ENCODE data around the gene KCNA10.
"Not testable (repeated sequence)": the region's sequence is repeated elsewhere in the genome, so short reads cannot be mapped to it uniquely, and the experiment has no call there.

The KCNA10 gene

GRCh38 chr1:110538075-110538474, 19.1 kb upstream of the KCNA10 start:
- in situ Hi-C loops (cut with HindIII; ENCODE audit: low sequenced_read_pairs), result no loop called here

DNA sequence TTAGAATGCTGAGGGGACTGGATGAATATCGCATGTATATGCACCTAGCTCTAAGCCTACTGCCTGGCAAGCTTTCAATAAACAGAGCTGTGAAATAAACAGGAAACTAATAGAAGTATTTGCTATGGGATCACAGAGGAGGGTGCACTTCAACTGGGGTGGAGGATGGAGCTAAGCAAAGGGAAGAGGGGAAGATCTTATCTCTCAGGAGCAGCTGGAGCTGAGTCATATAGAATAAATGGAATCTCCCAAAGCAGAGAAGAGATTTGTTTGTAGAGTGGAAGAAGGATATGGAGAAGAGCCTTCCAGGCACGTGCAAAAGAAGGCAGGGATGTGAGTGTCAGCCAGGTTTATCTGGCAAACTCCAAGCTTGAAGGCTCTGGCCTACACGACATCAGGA, 17.0 kb upstream of the KCNA10 start:
- in situ Hi-C loops (cut with HindIII; ENCODE audit: low sequenced_read_pairs), result no loop called here

DNA sequence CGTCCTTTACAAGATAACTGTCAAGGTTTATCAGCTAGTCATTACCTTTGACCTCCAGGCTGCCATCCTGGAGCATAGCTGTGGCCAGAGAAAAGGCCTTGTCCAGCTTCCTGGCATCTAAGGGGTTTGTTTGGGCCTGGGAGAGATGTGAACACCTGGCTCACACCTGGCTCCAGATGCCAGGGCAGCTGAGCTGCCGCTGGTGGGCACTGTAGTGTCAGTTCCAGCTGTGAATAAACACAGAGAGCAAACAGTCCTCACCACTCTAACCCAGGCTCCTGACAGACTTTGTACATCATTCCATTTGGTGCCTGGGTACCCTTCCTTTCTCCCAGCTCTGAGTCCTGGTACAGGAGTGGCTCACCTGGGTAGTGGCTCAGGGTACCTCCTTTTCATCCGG, 14.3 kb upstream of the KCNA10 start:
- in situ Hi-C loops (cut with HindIII; ENCODE audit: low sequenced_read_pairs), result no loop called here

DNA sequence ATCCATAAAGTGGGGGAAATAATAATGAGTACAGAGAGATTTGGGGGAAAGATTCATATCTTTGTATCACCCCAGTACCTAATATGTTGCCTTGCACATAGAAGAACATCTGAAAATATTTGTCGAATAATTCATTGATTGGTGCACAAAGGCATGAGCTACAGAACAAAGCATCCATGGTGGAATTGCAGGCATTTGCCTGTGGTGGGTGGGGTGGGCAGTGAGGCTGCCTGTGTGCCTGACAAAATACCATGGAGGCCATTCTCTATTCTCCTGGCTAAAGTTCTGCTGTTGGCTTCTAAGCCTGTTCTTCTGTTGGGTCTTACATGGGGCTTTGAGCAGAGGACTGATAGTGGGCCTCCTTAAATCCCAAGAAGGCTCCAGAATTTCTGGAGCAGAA, 10.0 kb upstream of the KCNA10 start:
- in situ Hi-C loops (cut with HindIII; ENCODE audit: low sequenced_read_pairs), result no loop called here

GRCh38 chr1:110526201-110526780, 7.3 kb upstream of the KCNA10 start:
- in situ Hi-C loops (cut with HindIII; ENCODE audit: low sequenced_read_pairs), result no loop called here

DNA sequence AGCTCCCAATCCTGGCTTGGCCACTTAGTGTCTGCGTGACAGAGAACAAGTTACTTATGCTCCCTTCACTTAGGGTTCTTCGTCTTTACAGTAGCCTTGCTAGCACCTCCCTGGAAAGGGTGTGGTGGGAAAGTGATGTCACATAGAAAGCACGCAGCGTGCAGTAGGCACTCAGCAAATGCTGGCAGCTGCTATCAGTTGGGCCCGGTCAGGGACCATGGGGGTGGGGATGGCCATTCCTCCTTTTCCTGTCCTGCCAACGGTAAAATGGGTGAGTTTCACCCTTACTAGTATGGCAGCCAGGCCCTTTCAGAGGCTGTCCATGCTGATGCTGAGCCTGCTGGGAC, 6.2 kb upstream of the KCNA10 start:
- in situ Hi-C loops (cut with HindIII; ENCODE audit: low sequenced_read_pairs), result no loop called here

DNA sequence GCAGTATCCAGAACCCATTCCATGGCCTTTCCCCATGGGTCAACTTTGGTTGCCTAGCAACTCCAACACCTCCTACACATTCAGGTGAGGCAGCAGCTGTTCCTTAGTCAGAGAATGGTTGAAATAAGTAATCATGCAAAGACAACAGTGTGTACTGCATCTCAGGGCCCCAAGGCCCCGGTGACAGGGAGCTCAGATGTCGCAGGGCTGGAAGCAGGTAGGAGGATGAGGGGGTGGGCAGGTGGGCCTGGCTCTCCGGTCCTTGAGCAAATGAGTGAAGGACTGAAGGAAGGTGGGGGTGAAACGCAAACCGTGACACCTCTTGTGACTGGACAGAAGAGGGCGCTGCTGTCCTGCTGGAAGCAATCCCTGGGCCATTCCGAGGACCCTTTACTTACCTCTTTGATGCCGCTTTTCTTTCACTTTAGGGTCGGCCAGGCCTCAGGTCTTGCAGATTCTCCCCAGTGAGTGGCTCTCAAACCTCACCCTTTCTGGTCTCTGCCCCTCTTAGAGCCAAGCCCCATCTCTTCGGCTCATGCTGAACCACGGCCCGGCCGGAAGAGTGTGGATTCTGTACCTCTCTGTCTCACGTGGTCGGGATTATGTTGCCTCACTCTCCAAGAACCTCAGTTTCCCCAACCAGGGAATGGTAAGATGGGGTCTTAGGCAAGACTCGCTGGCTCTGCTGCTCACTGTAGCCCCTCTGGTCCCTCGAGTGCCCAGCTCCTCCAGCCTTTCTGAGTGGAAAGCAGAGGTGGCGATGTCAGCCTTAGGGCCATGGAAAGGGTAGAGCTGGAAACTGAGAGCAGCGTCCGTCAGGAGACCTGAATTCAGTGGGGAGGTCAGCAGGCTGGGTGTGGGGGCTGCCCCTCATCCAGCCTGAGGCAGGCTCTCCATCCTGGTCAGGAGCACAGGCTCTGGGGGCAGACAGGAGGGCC, 5.6 kb upstream of the KCNA10 start:
- in situ Hi-C loops (cut with HindIII; ENCODE audit: low sequenced_read_pairs), result no loop called here

GRCh38 chr1:110523011-110523410, 4.0 kb upstream of the KCNA10 start:
- in situ Hi-C loops (cut with HindIII; ENCODE audit: low sequenced_read_pairs), result no loop called here

- in situ Hi-C loops (cut with HindIII; ENCODE audit: low sequenced_read_pairs), result no loop called here
These were observed 3.6 kb upstream of the KCNA10 start for GRCh38 chr1:110522560-110522959.

- in situ Hi-C loops (cut with HindIII; ENCODE audit: low sequenced_read_pairs), result no loop called here
These were observed 1.9 kb upstream of the KCNA10 start for GRCh38 chr1:110520827-110521226.

GRCh38 chr1:110515891-110516290, 3.1 kb downstream of the KCNA10 start:
- in situ Hi-C loops (cut with HindIII; ENCODE audit: low sequenced_read_pairs), result no loop called here

GRCh38 chr1:110515041-110515440, 3.9 kb downstream of the KCNA10 start:
- in situ Hi-C loops (cut with HindIII; ENCODE audit: low sequenced_read_pairs), result no loop called here

DNA sequence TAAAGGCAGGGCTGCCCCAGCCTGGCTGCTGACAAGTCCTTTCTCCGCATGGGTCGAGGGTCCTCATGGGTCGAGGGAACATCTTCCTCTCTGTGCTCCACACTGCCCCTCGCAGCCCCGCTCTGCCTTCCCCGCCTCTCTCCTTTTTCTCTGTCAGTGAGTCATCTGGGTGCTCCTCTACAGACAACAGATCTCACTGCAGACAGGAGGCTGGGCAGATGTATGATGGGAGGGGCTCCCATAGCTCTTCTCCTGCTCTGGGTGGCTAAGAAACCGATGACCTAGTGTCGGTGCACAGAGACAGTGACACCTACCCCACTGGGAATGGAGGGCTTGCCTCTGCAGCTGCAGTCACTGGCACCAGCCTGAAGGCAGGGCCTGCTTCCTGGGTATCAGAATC, 5.5 kb downstream of the KCNA10 start:
- in situ Hi-C loops (cut with HindIII; ENCODE audit: low sequenced_read_pairs), result no loop called here

DNA sequence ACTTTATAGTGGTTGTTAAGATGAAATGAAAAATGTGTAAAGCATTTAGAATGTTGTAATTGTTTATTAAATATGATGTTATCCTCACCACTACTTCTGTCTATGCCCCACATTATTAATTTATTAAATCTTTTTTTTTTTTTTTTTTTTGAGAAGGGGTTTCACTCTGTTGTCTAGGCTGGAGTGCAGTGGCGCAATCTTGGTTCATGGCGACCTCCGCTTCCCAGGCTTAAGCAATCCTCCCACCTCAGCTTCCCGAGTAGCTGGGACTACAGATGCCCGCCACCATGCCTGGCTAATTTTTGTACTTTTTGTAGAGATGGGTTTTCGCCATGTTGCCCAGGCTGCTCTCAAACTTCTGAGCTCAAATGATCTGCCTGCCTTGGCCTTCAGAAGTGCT, 7.5 kb downstream of the KCNA10 start:
- in situ Hi-C loops (cut with HindIII; ENCODE audit: low sequenced_read_pairs), result no loop called here

DNA sequence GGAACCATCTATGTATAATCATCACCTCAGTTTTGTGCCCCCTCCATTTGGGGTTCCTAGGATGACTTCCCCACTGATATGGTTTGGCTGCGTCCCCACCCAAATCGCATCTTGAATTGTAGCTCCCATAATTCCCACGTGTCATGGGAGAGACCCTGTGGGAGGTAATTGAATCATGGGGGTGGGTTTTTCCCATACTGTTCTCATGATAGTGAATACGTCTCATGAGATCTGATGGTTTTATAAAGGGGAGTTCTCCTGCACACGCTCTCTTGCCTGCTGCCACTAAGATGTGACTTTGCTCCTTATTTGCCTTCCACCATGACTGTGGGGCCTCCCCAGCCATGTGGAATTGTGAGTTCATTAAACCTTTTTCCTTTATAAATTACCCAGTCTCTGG, 8.1 kb downstream of the KCNA10 start:
- in situ Hi-C loops (cut with HindIII; ENCODE audit: low sequenced_read_pairs), result not testable (repeated sequence)

DNA sequence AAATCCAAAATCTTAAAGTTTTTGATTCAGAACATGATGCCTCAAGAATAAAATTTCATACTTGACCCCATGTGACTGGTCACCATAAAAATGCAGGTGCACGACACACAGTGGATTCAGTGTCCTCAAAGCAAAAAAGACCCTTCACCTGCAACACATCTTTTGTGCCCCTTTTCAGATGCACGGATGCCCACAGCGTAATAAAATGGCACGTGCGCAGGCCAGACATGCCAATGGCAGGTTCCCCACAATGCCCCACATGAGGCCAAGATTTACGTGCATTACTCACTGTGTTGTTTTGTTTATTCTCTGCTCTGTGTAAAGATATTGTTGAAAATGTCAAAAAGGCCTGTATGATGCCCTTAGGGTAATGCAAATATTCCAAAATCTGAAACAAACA, 9.3 kb downstream of the KCNA10 start:
- in situ Hi-C loops (cut with HindIII; ENCODE audit: low sequenced_read_pairs), result no loop called here

GRCh38 chr1:110508028-110508940, 10.7 kb downstream of the KCNA10 start:
- in situ Hi-C loops (cut with HindIII; ENCODE audit: low sequenced_read_pairs), result no loop called here

DNA sequence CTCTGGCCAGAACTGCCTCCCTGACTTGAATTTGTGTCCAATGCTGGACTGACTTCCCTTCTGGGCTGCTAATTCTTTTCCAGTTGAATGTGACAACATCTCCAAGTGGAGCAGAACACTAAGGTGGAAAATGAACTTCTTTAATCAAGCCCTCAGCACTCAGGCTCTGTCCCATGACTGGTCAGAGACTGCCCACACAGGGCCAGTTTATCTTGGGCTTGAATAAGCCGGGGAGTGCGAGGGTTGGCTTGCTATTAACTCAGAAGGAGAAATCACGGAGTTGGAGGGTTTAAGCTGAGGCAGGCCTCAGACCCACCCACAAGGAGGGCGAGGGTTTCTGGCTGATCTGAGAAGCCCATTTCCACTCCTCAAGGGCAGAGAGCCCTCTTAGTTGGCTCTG, 12.4 kb downstream of the KCNA10 start:
- in situ Hi-C loops (cut with HindIII; ENCODE audit: low sequenced_read_pairs), result no loop called here

DNA sequence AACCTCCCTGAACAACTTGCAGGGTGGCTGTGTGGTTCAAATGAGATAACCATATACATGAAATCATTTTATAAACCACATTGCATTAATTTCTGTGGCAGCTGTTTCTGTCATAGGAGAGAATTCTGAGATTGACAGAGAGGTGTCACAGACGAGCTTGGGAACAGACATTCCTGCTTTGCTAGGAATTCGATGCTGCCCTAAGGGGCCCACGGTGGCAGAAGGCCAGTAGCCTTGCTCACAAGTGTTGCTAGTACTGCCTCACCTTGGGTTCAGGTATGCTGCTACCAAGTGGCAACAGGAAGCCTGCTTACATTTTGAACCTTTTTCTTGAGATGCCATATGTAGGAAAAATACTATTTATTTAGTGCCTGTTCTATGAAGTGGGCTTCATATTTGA, 13.4 kb downstream of the KCNA10 start:
- in situ Hi-C loops (cut with HindIII; ENCODE audit: low sequenced_read_pairs), result no loop called here

GRCh38 chr1:110504226-110504625, 14.7 kb downstream of the KCNA10 start:
- in situ Hi-C loops (cut with HindIII; ENCODE audit: low sequenced_read_pairs), result no loop called here

DNA sequence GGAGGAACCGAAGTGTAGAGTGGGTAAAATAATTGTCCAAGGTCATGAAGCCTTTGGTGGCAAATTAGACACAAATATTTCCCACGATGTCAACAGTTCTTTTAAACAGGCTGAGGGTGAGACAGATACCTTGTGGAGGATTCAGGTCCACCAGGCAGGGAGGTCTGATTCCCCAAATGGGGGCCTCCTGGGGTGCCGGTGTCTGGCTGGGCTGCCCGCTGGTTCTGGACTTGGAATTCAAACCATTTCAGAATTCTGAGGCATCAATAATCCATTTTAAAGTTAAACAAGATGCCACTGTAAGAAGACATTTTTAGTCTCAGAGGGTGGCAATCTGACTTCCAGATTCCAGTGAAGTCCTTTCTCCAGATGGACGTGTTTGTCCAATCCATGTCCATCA, 15.5 kb downstream of the KCNA10 start:
- in situ Hi-C loops (cut with HindIII; ENCODE audit: low sequenced_read_pairs), result no loop called here
